IPS-NIHi11 (cell line): ENCODE data around the gene EPYC.
"Not testable (repeated sequence)": the region's sequence is repeated elsewhere in the genome, so short reads cannot be mapped to it uniquely, and the experiment has no call there.

Experiments used
- DNase-seq: peaks from one replicate; pipeline ENCODE4 v3.0.0; 2012; ENCODE audit warnings: mixed read lengths, low spot score

Gene EPYC

DNA sequence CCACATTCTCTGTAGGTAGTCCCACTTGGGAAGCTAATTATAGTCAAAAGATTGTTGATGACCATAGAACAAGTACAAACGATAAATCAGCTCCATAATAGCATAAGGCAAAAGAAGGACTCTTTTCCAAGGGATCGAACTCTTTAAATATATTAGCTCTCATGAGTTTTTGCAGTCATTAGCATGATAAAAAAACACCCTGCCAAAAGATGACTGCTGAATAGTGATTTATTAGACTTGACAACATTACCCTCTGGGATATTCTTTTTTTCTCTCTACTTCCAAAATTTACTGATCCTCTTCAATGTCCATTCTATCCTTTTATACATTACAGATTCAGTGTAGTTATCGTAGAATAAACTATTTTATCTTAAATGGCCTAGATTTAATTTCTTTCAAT lies 14.2 kb downstream of the EPYC start:
- DNase-seq = no peak

DNA sequence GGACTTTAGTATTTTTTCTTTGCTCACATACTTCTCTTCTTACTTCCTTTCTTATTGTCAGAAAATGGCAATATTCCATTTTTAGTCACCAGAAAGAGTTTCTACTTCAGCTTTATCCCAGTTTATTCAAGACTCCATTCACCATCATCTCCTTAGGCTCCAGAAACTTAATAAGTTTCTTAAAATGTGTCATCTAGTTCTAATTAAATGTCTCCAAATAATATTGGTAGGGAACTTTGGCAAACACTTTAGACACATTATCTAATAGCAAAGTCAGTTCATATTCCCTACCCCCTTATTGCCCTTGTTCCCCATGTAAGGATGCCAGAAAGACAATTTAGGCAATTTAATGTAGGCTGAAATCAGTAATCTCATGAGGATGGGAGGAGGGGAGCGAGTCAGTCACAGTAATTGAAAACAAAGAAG lies 15.1 kb downstream of the EPYC start:
- no peak for DNase-seq

DNA sequence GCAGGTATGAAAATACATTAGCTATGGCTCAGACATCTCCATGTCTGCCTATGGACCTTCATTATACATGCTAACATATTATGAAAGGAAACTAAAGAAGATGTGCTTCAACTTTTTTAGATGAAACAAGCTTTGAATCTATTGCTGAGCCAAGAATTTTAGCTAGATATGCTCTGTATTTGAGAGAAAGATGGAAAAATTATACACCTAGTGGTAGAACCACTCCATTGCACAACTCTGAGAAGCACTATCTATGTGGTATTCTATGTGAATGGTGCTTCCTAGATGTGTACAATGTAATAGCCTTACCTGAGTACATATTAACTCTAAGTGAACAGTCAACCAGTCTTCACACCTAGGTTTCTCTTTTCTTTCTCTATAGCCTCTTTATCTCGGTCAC lies 17.3 kb downstream of the EPYC start:
- no peak for DNase-seq

DNA sequence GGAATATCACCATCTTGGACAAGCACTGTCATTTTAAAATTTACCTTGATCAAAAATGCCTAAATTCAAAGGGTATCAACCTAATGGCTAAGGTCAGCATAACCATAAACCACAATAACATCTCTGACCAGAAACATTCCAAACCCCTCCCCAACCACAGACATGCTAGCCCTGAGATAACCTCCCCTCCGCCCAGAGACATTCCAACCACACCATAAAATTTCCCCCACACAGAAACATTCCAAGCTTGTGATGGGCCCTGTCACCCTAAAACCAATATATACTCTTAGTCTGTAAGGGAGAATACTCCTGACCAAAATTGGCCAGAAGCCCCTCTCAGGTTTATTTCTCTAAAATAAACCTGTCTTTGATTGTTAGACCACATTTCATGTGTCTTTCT lies 17.7 kb downstream of the EPYC start:
- no peak for DNase-seq

DNA sequence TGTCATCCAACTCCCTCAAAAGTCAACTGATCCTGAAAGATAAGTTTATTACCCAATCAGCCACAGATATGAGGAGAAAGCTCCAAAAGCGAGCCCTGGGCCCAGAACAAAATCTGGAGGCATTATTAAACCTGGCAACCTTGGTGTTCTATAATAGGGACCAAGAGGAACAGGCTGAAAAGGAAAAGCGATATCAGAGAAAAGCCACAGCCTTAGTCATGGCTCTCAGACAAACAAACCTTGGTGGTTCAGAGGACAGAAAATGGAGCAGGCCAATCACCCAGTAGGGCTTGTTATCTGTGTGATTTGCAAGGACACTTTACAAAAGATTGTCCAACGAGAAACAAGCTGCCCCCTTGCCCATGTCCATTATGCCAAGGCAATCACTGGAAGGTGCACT lies 19.4 kb downstream of the EPYC start:
- DNase-seq = not testable (repeated sequence)

DNA sequence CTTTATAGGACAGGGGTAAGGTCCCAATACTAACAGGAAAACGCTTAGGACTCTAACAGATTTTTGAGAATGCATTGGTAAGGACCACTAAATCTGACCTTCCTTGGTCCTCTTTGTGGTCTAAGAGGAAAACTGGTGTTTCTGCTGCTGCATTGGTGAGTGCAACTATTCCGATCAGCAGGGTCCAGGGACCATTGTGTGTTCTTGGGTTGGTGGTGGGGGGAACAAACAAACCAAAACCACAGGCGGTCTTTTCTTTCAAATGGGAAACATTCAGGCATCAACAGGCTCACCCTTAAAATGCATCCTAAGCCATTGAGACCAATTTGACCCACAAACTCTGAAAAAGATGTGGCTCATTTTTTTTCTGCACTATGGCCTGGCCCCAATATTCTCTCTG lies 20.7 kb downstream of the EPYC start:
- peak; percentile 23 for DNase-seq

DNA sequence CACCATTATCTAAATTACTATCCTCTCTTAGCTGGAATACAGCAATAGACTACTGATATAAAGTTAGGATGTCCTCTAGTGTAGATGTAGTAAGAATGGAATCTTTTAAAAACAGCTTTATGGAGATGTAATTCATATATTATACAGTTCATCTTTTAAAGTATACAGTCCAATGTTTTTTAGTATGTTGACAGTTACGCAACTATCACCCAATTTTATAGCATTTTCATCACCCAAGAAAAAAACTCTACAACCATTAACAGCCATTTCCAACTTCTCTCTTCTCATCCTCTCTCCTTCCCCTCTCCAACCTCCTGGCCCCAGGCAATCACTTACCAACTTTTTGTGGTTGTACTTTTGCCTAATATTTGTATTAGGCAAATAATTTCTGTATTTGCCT lies 22.6 kb downstream of the EPYC start:
- DNase-seq = no peak

DNA sequence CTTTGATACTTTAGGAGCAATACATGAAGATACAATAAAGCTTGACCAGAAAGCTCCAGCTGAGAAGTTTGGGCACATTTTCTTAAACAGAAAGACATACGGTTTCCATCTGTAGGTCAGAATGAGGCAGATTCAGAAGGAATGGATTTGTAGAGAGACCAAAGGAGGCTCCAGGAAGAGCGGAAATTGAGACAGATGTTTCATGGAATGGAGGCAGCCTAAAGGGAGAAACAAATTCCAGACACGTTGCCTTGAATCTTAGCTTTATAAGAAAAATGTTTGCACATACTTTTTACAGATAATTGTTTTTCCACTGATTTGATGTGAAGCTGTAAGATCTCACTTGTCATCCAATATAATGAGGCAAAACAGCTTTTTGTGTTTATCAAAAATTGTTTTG lies 24.8 kb downstream of the EPYC start:
- no peak for DNase-seq

DNA sequence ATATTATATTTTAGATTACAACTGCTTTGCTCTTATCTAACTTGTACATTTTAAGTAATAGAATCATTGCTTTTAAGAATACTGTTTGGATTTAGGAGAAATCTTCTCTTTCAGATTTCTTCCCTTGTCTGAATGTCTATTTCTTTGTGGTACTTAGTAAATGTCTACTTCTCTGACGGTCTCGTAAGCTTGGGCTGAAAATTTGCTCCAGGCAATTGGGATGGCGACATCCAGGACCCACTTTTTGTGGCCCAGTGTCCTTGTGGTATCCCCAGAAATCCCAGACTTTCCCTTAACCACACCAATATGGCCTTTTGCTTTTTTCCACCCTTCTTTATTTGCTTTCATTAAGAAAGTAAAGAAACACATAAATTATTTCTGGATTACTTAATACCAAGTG lies 25.8 kb downstream of the EPYC start:
- DNase-seq = no peak

DNA sequence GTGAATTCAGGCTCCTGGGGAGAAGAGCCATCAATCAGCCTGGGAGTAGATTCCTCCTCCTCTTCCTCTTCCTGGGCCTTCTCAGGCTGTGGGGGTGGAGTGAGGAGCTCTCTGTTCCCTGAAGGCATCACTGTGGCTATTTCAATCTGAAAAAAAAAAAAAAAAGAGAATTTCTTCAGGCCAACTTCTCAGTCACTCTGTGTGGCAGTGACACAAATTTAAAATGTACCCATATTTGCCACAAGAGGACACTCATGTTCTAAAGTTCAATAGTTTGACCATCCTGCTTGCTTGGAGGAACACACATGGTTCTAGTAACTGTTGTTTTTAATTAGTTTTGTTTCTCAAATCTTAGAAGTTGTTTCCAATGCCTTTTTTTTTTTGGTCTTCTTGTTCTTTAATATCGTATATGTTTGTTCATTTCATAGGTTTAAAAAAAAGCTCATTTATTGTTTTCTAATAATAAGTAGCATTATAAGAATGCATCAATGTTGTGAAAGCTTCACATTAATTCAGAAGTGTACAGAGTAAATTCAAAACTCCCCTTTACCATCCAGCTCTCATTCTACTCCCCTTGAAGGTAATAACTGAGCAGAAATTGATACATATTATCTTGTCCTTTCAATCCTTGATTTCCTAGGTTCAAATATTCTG lies 26.5 kb downstream of the EPYC start:
- peak; percentile 43 for DNase-seq

DNA sequence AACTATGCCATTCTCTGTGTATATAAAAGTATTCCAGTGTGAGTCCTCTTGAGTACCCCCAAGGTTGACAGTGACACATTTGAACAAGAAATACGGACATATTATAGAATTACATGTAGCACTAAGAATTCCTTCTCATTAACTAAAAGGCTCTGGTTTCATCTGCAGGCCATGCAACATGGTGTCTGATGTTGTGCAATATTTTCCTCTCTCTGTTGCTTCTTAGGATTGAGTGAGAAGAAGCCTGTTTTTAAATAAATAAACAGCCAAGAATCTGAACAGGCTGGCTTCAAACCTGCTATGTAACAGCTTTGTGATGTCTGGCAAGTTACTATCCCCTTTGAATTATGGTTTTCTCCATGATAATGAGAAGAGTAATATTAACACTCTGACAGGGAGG lies 27.5 kb downstream of the EPYC start:
- no peak for DNase-seq

DNA sequence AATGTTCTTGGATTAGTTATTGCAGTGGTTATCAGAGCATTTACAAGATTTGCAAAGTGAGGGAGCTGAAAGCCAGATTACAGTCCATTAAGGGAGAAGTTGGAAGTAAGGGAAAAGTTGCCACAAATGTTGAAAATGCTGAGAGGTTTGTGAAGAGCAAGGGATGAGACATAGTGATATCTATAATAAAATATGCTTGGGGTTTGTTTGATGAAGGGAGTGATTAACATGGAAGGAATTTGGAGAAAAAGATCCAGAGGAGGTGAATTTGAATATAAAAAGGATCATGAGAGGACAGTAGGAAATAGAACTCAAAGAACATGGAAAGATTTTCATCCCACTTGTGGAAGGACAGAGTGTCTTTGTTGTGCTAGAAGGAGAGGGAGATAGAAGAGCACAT lies 30.5 kb downstream of the EPYC start:
- DNase-seq = no peak

DNA sequence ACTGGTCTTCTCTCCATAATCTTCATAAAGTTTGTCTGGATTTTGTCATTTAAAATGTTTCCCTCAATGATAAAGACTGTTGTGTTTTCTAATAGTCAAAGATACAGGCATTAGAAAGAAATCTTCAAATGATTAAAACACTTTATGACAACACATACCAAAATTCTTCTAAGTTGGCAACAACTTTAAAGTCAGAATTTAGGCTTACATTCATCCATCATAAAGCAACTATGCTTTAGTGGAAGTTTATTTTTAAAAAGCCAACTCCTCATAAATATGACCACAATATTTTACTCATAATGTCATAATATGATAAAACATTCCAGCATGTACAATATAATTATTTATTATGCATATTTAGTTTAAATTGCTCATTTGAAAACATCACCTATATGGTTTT lies 32.5 kb downstream of the EPYC start:
- no peak for DNase-seq

DNA sequence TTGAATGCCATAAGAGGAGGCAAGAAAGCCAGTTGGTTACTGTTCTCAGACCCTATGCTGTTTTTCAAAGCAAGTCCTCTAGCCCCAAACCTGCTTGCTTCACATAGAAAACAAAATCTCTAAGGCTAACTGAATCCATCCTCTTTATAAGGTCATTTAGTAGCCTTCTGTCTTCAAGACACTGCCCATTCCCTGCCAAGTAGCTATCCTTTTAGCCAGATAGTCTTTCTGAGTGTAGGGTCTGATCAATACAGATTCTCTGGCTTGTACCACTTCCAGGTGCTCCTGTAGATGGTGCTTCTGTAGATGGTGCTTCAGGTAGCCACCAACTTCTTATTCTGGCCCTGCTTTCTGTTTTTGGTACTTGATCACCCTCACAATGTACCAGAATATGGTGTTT lies 33.9 kb downstream of the EPYC start:
- DNase-seq = no peak

DNA sequence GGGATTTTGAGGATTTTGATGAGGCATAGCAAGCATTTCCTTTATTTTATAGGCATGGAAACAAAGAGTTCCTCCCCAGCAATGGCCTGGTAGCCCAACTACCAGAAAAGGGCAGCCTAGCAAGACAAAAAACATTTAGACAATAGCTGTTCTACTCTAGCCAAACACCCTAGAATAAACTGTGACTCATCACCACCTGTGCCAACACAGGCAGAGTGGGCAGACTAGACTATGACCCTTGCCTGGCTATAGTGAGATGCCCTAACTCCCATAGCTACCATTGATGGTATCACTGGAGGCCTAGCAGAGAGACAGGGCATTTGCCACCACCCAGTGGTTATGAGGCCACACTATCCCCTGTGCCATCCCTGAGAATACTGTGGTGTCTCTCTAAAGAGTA lies 34.3 kb downstream of the EPYC start:
- DNase-seq = no peak

DNA sequence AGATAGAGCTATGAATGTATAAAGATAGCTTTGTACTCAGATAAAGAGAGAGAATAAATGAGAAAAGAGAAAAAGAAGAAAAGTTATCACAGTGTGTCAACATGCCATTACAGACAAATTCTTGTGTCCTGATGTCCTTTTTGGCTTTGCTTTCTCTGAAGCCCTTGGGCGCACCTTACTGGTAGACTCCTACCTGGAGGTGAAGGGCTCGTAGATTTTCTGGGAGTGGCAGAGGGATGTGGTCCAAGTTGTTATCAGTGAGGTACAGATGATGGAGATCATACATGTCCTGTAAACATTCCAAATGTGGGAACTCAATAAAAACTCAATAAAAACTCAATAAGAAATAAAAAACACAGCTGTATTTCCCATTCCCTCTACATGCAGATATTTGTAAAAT lies 34.9 kb downstream of the EPYC start:
- DNase-seq = no peak

DNA sequence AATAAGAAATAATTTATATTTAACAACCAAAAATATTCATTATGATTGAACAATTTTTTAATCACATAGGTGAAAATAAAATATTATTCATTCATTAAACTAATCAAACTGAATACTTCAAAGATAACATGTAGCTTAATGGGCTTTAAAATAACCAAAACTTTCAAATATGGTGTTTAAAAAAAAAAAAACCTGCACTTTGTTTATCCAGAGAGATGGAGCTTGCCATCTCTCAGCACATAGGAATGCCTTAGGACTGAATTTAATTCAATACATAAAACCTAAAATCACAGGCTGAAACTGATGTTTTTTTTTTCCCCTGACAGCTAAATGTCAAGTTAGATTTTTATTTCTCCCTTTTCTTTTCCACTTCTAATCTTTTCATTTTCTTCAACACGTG lies 35.4 kb downstream of the EPYC start:
- DNase-seq = no peak

DNA sequence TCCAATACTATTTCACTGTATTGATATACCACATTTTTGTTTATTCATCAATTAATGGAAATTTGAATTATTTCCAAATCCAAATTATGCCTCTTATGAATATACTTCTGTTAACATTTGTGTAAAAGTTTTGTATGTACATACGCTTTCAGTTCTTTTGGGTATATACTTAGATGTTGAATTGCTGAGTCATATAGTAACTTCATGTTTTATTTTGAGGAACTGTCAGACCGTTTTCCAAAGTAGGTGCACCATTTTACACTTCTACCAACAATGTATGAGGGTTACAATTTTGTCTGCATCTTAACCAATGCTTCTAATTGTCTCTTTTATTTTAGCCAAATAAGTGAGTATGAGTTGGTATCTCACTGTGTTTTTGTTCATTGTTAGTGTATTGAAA lies 39.6 kb downstream of the EPYC start:
- no peak for DNase-seq

DNA sequence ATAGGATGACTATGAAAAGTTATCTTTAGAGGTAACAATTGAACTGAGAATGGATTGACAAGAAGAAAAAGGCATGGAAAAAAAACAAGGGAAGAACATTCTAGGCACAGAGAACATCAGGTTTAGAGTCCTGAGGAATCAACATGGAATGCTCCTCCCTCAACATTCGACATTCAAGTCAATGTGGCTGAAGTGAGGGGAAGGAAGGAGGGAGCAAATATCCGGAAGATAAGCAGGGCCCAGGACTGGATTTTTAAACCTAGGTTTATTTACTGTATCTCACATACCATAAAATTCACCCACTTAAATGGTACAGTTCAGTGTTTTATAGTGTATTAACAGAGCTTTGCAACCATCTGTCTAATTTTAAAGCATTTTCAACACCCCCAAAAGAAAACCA lies 40.2 kb downstream of the EPYC start:
- no peak for DNase-seq

DNA sequence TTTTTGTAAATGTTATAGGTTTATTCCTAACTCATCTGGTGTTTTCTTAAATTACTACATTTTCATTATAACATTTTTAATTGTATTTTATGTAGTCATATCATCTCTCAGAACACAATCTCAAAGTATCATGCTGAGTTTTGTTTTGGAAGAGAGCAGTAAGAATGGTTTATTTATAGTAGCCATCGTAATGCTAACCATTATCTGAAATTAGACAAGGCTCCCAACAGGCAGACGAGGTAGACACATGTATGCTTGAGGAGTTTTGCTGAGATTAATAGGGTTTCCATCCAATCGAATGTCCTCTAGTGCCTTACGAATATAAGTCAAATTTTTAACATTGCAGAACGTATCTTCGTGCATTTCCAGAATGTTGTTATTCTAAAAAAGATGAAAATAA lies 40.8 kb downstream of the EPYC start:
- no peak for DNase-seq

DNA sequence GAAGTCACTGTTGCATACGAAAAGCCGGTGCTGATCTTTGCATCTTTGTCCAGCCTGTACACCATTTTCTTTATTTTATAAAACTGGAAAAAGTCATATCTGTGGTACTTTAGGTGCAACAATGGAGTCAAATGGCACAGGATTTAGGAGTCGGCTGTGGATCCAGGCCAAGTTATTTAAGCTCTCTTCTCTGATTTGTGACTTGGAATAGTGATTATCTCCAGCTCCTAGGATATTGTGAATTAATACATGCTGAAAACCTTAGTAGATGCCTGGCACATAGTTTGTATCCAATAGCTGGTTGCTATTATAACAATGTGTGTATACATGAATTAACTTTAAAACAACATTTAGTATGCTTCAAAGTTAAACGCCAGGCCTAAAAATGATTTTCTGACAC lies 43.6 kb downstream of the EPYC start:
- no peak for DNase-seq

DNA sequence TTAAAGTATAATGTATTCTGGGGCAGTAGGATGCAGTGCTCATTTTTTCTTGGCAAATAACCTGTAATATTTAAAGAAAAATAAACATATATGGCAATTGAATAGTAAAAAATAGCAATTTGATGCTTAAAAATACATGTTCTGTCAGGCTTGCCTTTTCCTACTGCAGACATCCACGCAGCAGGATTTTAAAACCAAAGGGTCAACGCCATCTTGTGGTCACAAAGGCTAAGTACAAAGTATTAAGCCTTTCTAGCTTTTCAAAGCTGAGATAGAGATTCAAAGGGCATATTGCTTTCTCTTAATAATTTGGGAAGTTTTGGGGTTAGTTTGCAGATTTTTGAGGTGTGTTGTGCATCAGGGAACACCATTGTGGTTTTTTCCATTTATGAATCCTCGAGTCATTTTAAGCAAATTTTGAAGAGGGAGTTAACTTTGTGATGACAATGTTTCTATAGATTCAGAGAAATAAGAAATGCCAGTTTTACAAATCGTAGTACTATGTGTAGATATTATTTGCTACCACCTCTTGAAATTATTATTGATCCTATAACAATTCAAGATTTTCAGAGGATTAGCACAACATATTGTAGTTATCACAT lies 45.1 kb downstream of the EPYC start:
- peak; percentile 29 for DNase-seq

DNA sequence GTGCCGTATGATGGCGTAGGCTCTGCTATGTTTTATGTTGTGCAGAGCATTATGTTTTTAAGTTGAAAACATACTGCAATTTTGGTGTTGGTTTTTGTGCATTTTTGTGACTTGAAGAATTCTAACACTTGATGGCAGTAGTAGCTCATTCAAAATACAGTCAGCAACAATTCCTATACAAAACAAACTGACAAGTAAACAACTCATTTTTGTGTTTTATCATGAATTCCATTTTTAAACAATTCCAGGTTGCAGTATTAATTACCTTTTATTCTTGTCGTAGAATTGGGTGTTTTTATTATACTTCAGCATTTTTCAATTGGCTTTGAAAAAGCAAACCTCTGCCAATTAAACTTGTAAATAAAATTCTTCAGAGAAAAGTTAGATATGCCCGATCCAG lies 45.7 kb downstream of the EPYC start:
- DNase-seq = no peak

DNA sequence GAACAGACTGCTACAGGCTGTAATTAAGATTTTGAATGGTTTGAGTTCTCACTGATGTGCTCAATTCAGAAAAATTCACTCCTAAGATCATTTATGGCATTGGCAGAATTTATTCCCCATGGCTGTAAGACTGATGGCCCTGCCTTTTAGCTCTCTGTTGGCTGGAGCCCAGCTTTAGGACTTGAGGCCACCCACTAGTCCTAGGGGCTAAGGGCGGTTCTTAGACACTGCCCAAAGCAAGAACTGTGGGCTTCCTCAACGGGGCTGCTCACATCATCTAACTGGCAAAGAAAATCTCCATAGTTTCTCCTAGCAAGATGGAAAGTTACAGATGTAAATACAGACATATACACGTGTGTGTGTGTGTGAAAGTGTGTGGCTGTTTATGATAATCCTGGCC lies 46.4 kb downstream of the EPYC start:
- DNase-seq = no peak
